Measurements from ENCODE around the gene VIT.

Gene VIT

GRCh38 chr2:36809069-36809445, 112.5 kb downstream of the VIT start:
- H3K79me2 ChIP-seq (ENCODE audit: insufficient read depth, low read length): no peaks in the 10 kb centered on the region
- H3K36me3 ChIP-seq (ENCODE audit: low read length): no peaks in the 10 kb centered on the region
- no peak overlapping the region for H3K4me3 ChIP-seq (ENCODE audit: insufficient read depth, low read length, poor library complexity, severe bottlenecking)
- no peaks in the 10 kb centered on the region for H3F3A ChIP-seq (ENCODE audit: insufficient read depth)
- no peaks in the 10 kb centered on the region for H3K9me2 ChIP-seq (replicated peaks; ENCODE audit: insufficient read depth, low read length)
- no peaks in the 10 kb centered on the region for H3K27me3 ChIP-seq (ENCODE audit: low read length)
- H3K27ac ChIP-seq (ENCODE audit: low read depth, low read length): no peak overlapping the region
- H3K4me2 ChIP-seq (ENCODE audit: low read depth, low read length, poor library complexity, severe bottlenecking): no peak overlapping the region
- H4K20me1 ChIP-seq (ENCODE audit: low read depth, low read length): no peaks in the 10 kb centered on the region
- H3K9ac ChIP-seq (ENCODE audit: low read length): no peak overlapping the region
- TF ChIP-seq CTCF (IDR thresholded peaks at IDR 0.05; ENCODE audit: insufficient read depth, low read length, poor library complexity, severe bottlenecking): no peak
- no peak for TF ChIP-seq EZH2phosphoT487 (conservative IDR thresholded peaks at IDR 0.05; ENCODE audit: low read length)
- H3K9me3 ChIP-seq (ENCODE audit: insufficient read depth, low read length): no peaks in the 10 kb centered on the region
- H2AFZ ChIP-seq (ENCODE audit: low read depth, low read length, severe bottlenecking): no peak overlapping the region

- Histone ChIP-seq H3K27me3 (ENCODE audit: low read length) (no peaks in the 10 kb centered on the region), H3K9me3 (ENCODE audit: insufficient read depth, low read length) (no peaks in the 10 kb centered on the region), H3K4me2 (ENCODE audit: low read depth, low read length, poor library complexity, severe bottlenecking) (no peak overlapping the region), H3K9me2 (replicated peaks; ENCODE audit: insufficient read depth, low read length) (no peaks in the 10 kb centered on the region), H4K20me1 (ENCODE audit: low read depth, low read length) (no peaks in the 10 kb centered on the region), H3K79me2 (ENCODE audit: insufficient read depth, low read length) (no peaks in the 10 kb centered on the region), H3K4me3 (ENCODE audit: insufficient read depth, low read length, poor library complexity, severe bottlenecking) (no peak overlapping the region), H3K36me3 (ENCODE audit: low read length) (no peaks in the 10 kb centered on the region), H3F3A (ENCODE audit: insufficient read depth) (no peaks in the 10 kb centered on the region), H3K9ac (ENCODE audit: low read length) (no peak overlapping the region), H3K27ac (ENCODE audit: low read depth, low read length) (no peak overlapping the region), H2AFZ (ENCODE audit: low read depth, low read length, severe bottlenecking) (no peak overlapping the region)
- no peak for TF ChIP-seq CTCF (IDR thresholded peaks at IDR 0.05; ENCODE audit: insufficient read depth, low read length, poor library complexity, severe bottlenecking)
- TF ChIP-seq EZH2phosphoT487 (conservative IDR thresholded peaks at IDR 0.05; ENCODE audit: low read length): no peak
These were observed 114.6 kb downstream of the VIT start for GRCh38 chr2:36811071-36811470.

GRCh38 chr2:36812196-36812595, 115.7 kb downstream of the VIT start:
- Histone ChIP-seq H3K9ac (ENCODE audit: low read length) (no peak overlapping the region), H3K9me2 (replicated peaks; ENCODE audit: insufficient read depth, low read length) (no peaks in the 10 kb centered on the region), H2AFZ (ENCODE audit: low read depth, low read length, severe bottlenecking) (no peak overlapping the region), H3K79me2 (ENCODE audit: insufficient read depth, low read length) (no peaks in the 10 kb centered on the region), H3F3A (ENCODE audit: insufficient read depth) (no peaks in the 10 kb centered on the region), H3K27ac (ENCODE audit: low read depth, low read length) (no peak overlapping the region), H3K27me3 (ENCODE audit: low read length) (no peaks in the 10 kb centered on the region), H3K36me3 (ENCODE audit: low read length) (no peaks in the 10 kb centered on the region), H4K20me1 (ENCODE audit: low read depth, low read length) (no peaks in the 10 kb centered on the region), H3K4me2 (ENCODE audit: low read depth, low read length, poor library complexity, severe bottlenecking) (no peak overlapping the region), H3K9me3 (ENCODE audit: insufficient read depth, low read length) (no peaks in the 10 kb centered on the region), H3K4me3 (ENCODE audit: insufficient read depth, low read length, poor library complexity, severe bottlenecking) (no peak overlapping the region)
- TF ChIP-seq CTCF (IDR thresholded peaks at IDR 0.05; ENCODE audit: insufficient read depth, low read length, poor library complexity, severe bottlenecking) (no peak), EZH2phosphoT487 (conservative IDR thresholded peaks at IDR 0.05; ENCODE audit: low read length) (no peak)

- Histone ChIP-seq H3K79me2 (ENCODE audit: insufficient read depth, low read length) (no peaks in the 10 kb centered on the region), H3F3A (ENCODE audit: insufficient read depth) (no peaks in the 10 kb centered on the region), H3K9me2 (replicated peaks; ENCODE audit: insufficient read depth, low read length) (no peaks in the 10 kb centered on the region), H3K9me3 (ENCODE audit: insufficient read depth, low read length) (no peaks in the 10 kb centered on the region), H4K20me1 (ENCODE audit: low read depth, low read length) (no peaks in the 10 kb centered on the region), H3K27ac (ENCODE audit: low read depth, low read length) (no peak overlapping the region), H3K9ac (ENCODE audit: low read length) (no peak overlapping the region), H3K4me3 (ENCODE audit: insufficient read depth, low read length, poor library complexity, severe bottlenecking) (no peak overlapping the region), H2AFZ (ENCODE audit: low read depth, low read length, severe bottlenecking) (no peak overlapping the region), H3K4me2 (ENCODE audit: low read depth, low read length, poor library complexity, severe bottlenecking) (no peak overlapping the region), H3K27me3 (ENCODE audit: low read length) (no peaks in the 10 kb centered on the region), H3K36me3 (ENCODE audit: low read length) (no peaks in the 10 kb centered on the region)
- TF ChIP-seq CTCF (IDR thresholded peaks at IDR 0.05; ENCODE audit: insufficient read depth, low read length, poor library complexity, severe bottlenecking) (no peak), EZH2phosphoT487 (conservative IDR thresholded peaks at IDR 0.05; ENCODE audit: low read length) (no peak)
These were observed 122.0 kb downstream of the VIT start for GRCh38 chr2:36818542-36818941.

Measured in SU-DHL-6 (cell line).